ENCODE results near the gene NLGN4Y. TPM values are rescaled to one million over a fixed set of nuclear protein-coding genes. Genes with fewer than 3 reads are reported as not detected.

NLGN4Y gene
- total and polyA plus RNA-seq, 2 experiments from 2014 or later = 10.9 to 73.6 TPM

DNA sequence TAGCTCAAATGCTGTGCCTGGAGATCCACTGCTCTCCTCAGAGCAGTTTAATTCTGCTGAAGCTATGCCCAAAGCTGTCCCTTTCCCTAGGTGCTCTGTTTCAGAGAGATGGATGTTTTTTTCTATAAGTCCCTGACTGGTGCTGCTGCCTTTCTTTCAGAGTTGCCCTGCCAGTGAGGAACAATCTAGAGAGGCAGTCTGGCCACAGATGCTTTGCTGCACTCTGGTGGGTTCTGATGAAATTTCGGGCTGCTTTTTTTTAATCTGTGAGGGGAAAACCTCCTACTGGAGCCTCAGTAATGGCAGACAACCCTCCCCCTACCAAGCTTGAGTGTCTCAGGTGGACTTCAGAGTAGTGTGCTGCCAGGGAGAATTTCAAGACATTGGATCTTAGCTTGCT, 93.3 kb downstream of the NLGN4Y start:
- H3K79me2 ChIP-seq (replicated peaks; ENCODE audit: insufficient read depth) = peaks cover 72% of the 10 kb centered on the region
- DNase-seq (ENCODE audit: low spot score) (peak; percentile 46), ATAC-seq (peak; percentile 48; the same call in 2 of the 3 replicates)
- Mint-ChIP-seq H3K27me3 (ENCODE audit: insufficient read depth, low read depth, poor library complexity) (peaks cover 2% of the 10 kb centered on the region), H3K27ac (no peak overlapping the region), H3K36me3 (ENCODE audit: low read depth) (peaks cover 43% of the 10 kb centered on the region; the same call in 2 of the 3 replicates), H3K9me3 (no peaks in the 10 kb centered on the region), H3K4me1 (peaks cover 28% of the 10 kb centered on the region), H3K4me3 (no peak overlapping the region)
- H3K4me3 ChIP-seq = no peak overlapping the region
- H2AFZ ChIP-seq = no peak overlapping the region
- no peaks in the 10 kb centered on the region for H3K9me2 ChIP-seq (ENCODE audit: insufficient read depth)
- no peaks in the 10 kb centered on the region for H3K27me3 ChIP-seq (ENCODE audit: insufficient read depth)
- H3K4me1 ChIP-seq (ENCODE audit: insufficient read depth) = no peaks in the 10 kb centered on the region; the same call in 1 of the 2 replicates
- H3K36me3 ChIP-seq (ENCODE audit: insufficient read depth) = no peaks in the 10 kb centered on the region
- peaks cover 5% of the 10 kb centered on the region; the same call in 1 of the 2 replicates for H4K20me1 ChIP-seq (replicated peaks; ENCODE audit: insufficient read depth)
- H3K27ac ChIP-seq (ENCODE audit: low read depth) = no peak overlapping the region
- no peaks in the 10 kb centered on the region for H3F3A ChIP-seq (replicated peaks; ENCODE audit: low read depth)
- TF ChIP-seq ZNF331 (CRISPR knock-in tag; IDR thresholded peaks at IDR 0.05; ENCODE audit: low read depth) = no peak
- TF ChIP-seq, protein P1, sequence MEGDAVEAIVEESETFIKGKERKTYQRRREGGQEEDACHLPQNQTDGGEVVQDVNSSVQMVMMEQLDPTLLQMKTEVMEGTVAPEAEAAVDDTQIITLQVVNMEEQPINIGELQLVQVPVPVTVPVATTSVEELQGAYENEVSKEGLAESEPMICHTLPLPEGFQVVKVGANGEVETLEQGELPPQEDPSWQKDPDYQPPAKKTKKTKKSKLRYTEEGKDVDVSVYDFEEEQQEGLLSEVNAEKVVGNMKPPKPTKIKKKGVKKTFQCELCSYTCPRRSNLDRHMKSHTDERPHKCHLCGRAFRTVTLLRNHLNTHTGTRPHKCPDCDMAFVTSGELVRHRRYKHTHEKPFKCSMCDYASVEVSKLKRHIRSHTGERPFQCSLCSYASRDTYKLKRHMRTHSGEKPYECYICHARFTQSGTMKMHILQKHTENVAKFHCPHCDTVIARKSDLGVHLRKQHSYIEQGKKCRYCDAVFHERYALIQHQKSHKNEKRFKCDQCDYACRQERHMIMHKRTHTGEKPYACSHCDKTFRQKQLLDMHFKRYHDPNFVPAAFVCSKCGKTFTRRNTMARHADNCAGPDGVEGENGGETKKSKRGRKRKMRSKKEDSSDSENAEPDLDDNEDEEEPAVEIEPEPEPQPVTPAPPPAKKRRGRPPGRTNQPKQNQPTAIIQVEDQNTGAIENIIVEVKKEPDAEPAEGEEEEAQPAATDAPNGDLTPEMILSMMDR (conservative IDR thresholded peaks at IDR 0.05; ENCODE audit: low read depth in 2 of 2) = peak; percentile 18 to 35; a peak in 3 of 4 replicates
- no peak overlapping the region for H3K4me2 ChIP-seq

DNA sequence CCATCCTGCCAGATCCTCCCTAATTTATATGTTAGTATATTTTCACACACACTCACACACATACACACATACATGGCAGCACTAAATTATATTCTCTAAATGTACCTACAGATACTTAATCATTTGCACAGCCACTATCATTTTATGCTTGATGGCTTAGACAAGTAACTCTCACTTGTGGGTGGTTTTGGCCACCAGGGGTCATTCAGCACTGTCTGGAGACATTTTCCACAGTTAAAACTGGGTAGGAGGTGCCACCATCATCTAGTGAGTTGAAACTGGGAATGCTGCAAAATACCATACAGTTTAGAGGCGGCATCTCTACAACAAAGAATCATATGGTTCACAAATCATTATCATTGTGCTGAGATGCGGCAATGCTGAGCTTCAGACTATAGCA, 94.2 kb downstream of the NLGN4Y start:
- H3K9me2 ChIP-seq (ENCODE audit: insufficient read depth) = no peaks in the 10 kb centered on the region
- ATAC-seq = no peak
- peaks cover 5% of the 10 kb centered on the region; the same call in 1 of the 2 replicates for H4K20me1 ChIP-seq (replicated peaks; ENCODE audit: insufficient read depth)
- no peak overlapping the region for H3K4me2 ChIP-seq
- DNase-seq (ENCODE audit: low spot score) = peak; percentile 12
- Mint-ChIP-seq H3K27ac (no peak overlapping the region), H3K27me3 (ENCODE audit: insufficient read depth, low read depth, poor library complexity) (peaks cover 2% of the 10 kb centered on the region), H3K4me3 (no peak overlapping the region), H3K36me3 (ENCODE audit: low read depth) (peaks cover 36% of the 10 kb centered on the region), H3K4me1 (peaks cover 28% of the 10 kb centered on the region), H3K9me3 (no peaks in the 10 kb centered on the region)
- H3K4me3 ChIP-seq = no peak overlapping the region
- no peaks in the 10 kb centered on the region; the same call in 1 of the 2 replicates for H3K4me1 ChIP-seq (ENCODE audit: insufficient read depth)
- H3K27me3 ChIP-seq (ENCODE audit: insufficient read depth) = no peaks in the 10 kb centered on the region
- H3K36me3 ChIP-seq (ENCODE audit: insufficient read depth) = no peaks in the 10 kb centered on the region
- no peak overlapping the region for H3K27ac ChIP-seq (ENCODE audit: low read depth)
- TF ChIP-seq, protein P1 (conservative IDR thresholded peaks at IDR 0.05; ENCODE audit: low read depth in 2 of 2) = peak; percentile 32 to 37
- TF ChIP-seq ZNF331 (CRISPR knock-in tag; IDR thresholded peaks at IDR 0.05; ENCODE audit: low read depth) (no peak), ETS1 (IDR thresholded peaks at IDR 0.05) (no peak)
- H3K79me2 ChIP-seq (replicated peaks; ENCODE audit: insufficient read depth) = peaks cover 66% of the 10 kb centered on the region
- no peak overlapping the region for H2AFZ ChIP-seq
- no peaks in the 10 kb centered on the region for H3F3A ChIP-seq (replicated peaks; ENCODE audit: low read depth)
